Smooth muscle cell (in vitro differentiated cells): ENCODE data around the gene CEP135. TPM values are rescaled to one million over a fixed set of nuclear protein-coding genes. Genes with fewer than 3 reads are reported as not detected.

Experiments
- DNase-seq: peaks from one replicate; lab custom pipeline; 2025; ENCODE audit not compliant: unreplicated experiment; lab: John Stamatoyannopoulos, UW
- H2AFZ ChIP-seq: fragments of 200-600 bp; sonication (generic); 2 replicates; pipeline ENCODE4 v1.6.0; 2016; ENCODE audit warnings: antibody characterized with exemption, low read depth, mild to moderate bottlenecking
- H3F3A ChIP-seq: fragments of 200-600 bp; sonication (generic); 2 replicates; pipeline ENCODE4 v1.6.0; 2017; ENCODE audit warnings: antibody characterized with exemption, low read depth
- H3K27ac ChIP-seq: fragments of 200-600 bp; sonication (generic); 2 replicates; pipeline ENCODE4 v1.5.1; 2016; ENCODE audit warnings: low read depth, mild to moderate bottlenecking
- H3K27me3 ChIP-seq: fragments of 200-600 bp; sonication (generic); 2 replicates; pipeline ENCODE4 v1.6.1; 2016; ENCODE audit warnings: low read depth, mild to moderate bottlenecking
- H3K36me3 ChIP-seq: fragments of 200-600 bp; sonication (generic); 2 replicates; pipeline ENCODE4 v1.5.1; 2016; ENCODE audit warnings: low read depth
- H3K4me1 ChIP-seq: fragments of 200-600 bp; sonication (generic); 2 replicates; pipeline ENCODE4 v1.5.1; 2016; ENCODE audit warnings: low read depth
- H3K4me2 ChIP-seq: fragments of 200-600 bp; sonication (generic); 2 replicates; pipeline ENCODE4 v1.6.0; 2016; ENCODE audit warnings: mild to moderate bottlenecking
- H3K4me3 ChIP-seq: fragments of 200-600 bp; sonication (generic); 2 replicates; pipeline ENCODE4 v1.5.1; 2016; ENCODE audit warnings: mild to moderate bottlenecking
- H3K79me2 ChIP-seq: fragments of 200-600 bp; sonication (generic); 2 replicates; pipeline ENCODE4 v1.6.0; 2016; ENCODE audit warnings: low read depth, mild to moderate bottlenecking
- H3K9ac ChIP-seq: fragments of 200-600 bp; sonication (generic); 2 replicates; pipeline ENCODE4 v1.6.0; 2016; ENCODE audit warnings: low read depth
- H3K9me3 ChIP-seq: fragments of 200-600 bp; sonication (generic); replicated peaks from 2 replicates; pipeline ENCODE4 v1.5.1; 2016; ENCODE audit warnings: low read depth
- H4K20me1 ChIP-seq: fragments of 200-600 bp; sonication (generic); 2 replicates; pipeline ENCODE4 v1.6.0; 2016; ENCODE audit warnings: low read depth
- WGBS: methylation state at CpG from one replicate; pipeline ENCODE4 v1.1.7; 2016; ENCODE audit warnings: low lambda C conversion rate; 5-methylcytosine and 5-hydroxymethylcytosine counted together
- polyA plus RNA-seq: library from polyadenylated mRNA; unstranded; fragments of >200 nt; fragmentation: Nextera tagmentation; extraction: Ambion mirVana; gene quantifications from 2 replicates; pipeline ENCODE4 v1.2.1, GENCODE V29; 2016
- total RNA-seq: library from RNA; depleted of rRNA; stranded (reverse); fragments of >200 nt; gene quantifications from 2 replicates; pipeline ENCODE4 v1.2.3, GENCODE V29; 2014
- TF ChIP-seq, protein P1 (sequence below): fragments of 200-600 bp; sonication (generic); IDR thresholded peaks from 2 replicates; pipeline ENCODE4 v1.5.1; 2017; ENCODE audit warnings: borderline replicate concordance, mild to moderate bottlenecking, antibody characterized with exemption; ENCODE audit not compliant: insufficient read depth, poor library complexity, severe bottlenecking

CEP135 gene
- total and polyA plus RNA-seq, 2 experiments from 2014 or later, result 4.5 to 28.9 TPM

DNA sequence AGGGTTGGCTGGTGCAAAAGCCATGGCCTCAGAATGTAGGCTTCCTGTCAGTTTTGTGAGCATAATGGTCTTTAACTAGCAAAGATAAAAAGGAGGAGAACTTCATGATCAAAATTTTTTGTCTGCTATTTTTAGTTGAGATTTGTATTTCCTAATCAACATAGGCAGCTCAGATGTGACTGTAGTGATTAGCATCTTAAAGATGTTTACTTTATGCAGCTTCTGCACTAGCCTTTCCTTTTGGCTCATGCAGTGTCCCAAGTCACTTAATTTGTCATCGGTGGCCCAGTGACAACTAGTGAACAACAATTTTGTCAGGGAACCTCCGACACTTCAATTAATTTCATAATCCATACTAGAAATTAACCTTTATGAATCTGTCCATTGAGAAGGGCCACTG, 109.8 kb downstream of the CEP135 start:
- DNase-seq, result no peak
- Histone ChIP-seq H3K9ac (no peak overlapping the region), H3K36me3 (no peaks in the 10 kb centered on the region), H3K9me3 (no peaks in the 10 kb centered on the region), H3K79me2 (peaks cover 25% of the 10 kb centered on the region), H3K4me1 (peaks cover 9% of the 10 kb centered on the region), H3F3A (no peaks in the 10 kb centered on the region), H3K4me2 (no peak overlapping the region), H3K27ac (no peak overlapping the region), H2AFZ (no peak overlapping the region), H3K4me3 (no peak overlapping the region), H4K20me1 (no peaks in the 10 kb centered on the region), H3K27me3 (no peaks in the 10 kb centered on the region)
- 89% methylated on average over 2 of the region's 2 CpGs for WGBS
- TF ChIP-seq, protein P1, sequence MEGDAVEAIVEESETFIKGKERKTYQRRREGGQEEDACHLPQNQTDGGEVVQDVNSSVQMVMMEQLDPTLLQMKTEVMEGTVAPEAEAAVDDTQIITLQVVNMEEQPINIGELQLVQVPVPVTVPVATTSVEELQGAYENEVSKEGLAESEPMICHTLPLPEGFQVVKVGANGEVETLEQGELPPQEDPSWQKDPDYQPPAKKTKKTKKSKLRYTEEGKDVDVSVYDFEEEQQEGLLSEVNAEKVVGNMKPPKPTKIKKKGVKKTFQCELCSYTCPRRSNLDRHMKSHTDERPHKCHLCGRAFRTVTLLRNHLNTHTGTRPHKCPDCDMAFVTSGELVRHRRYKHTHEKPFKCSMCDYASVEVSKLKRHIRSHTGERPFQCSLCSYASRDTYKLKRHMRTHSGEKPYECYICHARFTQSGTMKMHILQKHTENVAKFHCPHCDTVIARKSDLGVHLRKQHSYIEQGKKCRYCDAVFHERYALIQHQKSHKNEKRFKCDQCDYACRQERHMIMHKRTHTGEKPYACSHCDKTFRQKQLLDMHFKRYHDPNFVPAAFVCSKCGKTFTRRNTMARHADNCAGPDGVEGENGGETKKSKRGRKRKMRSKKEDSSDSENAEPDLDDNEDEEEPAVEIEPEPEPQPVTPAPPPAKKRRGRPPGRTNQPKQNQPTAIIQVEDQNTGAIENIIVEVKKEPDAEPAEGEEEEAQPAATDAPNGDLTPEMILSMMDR, result no peak

DNA sequence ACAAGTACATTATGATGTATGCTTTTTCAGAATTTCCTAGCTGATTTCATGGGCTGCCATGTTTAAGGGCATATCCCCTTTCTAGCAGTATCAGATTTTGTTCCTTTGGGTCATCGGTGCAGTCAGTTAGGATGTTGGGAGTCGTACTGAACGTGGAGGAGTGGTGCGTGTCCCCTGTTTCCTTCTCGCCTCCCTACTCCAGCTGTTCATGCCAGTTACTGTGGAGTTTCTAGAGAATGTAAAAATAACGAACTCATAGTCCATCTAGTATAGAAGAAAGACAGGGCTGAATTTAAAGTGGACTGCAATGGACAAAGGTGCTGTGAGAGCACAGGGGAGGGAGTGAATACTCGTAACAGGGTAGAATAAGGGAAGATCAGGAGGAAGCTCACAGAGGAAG, 111.3 kb downstream of the CEP135 start:
- H3K27ac ChIP-seq, result no peak overlapping the region
- H2AFZ ChIP-seq, result no peak overlapping the region
- DNase-seq, result no peak
- H3K27me3 ChIP-seq, result no peaks in the 10 kb centered on the region
- H3K36me3 ChIP-seq, result no peaks in the 10 kb centered on the region
- no peaks in the 10 kb centered on the region for H3F3A ChIP-seq
- WGBS, result 95% methylated on average over 7 of the region's 7 CpGs
- H3K9ac ChIP-seq, result no peak overlapping the region
- peaks cover 17% of the 10 kb centered on the region for H3K79me2 ChIP-seq
- H3K4me1 ChIP-seq, result peaks cover 9% of the 10 kb centered on the region
- no peaks in the 10 kb centered on the region for H3K9me3 ChIP-seq
- H4K20me1 ChIP-seq, result no peaks in the 10 kb centered on the region
- no peak overlapping the region for H3K4me2 ChIP-seq
- TF ChIP-seq, protein P1, result no peak
- H3K4me3 ChIP-seq, result no peak overlapping the region

DNA sequence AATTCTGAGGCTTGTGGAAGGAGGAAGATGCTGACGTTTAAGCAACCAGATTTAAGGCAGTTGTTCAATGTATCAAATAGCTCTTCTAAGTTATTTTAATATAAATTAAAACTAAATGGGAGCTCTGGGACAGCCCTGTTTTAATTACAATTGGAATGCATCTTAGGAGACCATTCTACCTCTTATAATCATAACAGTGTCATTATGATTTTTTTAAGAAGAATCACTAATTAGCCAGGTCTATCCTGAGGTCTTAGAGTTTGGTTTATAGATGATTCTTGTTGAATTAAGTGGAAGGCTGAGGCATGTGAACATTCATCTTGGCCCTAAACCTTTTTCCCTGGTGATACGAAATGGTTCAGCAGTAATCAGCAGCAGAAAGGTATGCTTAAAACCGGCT, 113.4 kb downstream of the CEP135 start:
- H3K4me3 ChIP-seq, result no peak overlapping the region
- H3K79me2 ChIP-seq, result peaks cover 13% of the 10 kb centered on the region
- H3K4me1 ChIP-seq, result no peaks in the 10 kb centered on the region
- TF ChIP-seq, protein P1, result no peak
- no peak overlapping the region for H2AFZ ChIP-seq
- H3K4me2 ChIP-seq, result no peak overlapping the region
- H3K27ac ChIP-seq, result no peak overlapping the region
- H3K27me3 ChIP-seq, result no peaks in the 10 kb centered on the region
- DNase-seq, result no peak
- H3K36me3 ChIP-seq, result no peaks in the 10 kb centered on the region
- WGBS, result 91% methylated on average over 3 of the region's 3 CpGs
- no peaks in the 10 kb centered on the region for H4K20me1 ChIP-seq
- H3K9ac ChIP-seq, result no peak overlapping the region
- H3K9me3 ChIP-seq, result no peaks in the 10 kb centered on the region
- H3F3A ChIP-seq, result no peaks in the 10 kb centered on the region

DNA sequence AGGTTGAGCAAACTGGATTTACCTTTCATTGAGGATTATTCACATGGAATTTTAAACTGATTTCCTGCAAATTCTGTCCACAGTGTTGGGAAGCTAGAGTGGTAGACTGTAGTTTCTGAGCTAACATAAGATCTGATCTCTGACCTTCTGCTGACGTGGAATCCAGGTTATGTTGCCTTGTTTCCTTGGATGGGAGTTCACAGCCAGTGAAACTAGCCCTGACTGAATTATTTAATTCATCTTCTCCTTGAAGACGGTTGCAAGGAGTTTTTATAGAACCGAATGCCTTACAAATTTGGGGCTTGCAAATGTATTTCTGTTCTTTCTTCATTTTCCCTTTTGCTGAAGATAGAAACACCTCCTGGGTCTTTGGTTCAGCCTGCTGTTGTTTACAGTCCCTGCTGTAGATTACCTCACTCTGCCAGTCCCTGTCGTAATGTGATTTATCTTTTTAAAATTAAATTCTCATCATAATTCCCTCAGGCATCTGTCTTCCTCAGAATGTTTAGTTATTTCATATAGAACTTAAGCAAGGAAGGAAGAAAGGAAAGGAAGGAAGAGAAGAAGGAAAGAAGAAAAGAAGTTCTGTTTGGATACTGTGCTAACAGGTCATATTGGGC, 113.9 kb downstream of the CEP135 start:
- Histone ChIP-seq H3K27me3 (no peaks in the 10 kb centered on the region), H3K27ac (no peak overlapping the region), H3F3A (no peaks in the 10 kb centered on the region), H3K4me1 (no peaks in the 10 kb centered on the region), H3K9me3 (no peaks in the 10 kb centered on the region), H2AFZ (no peak overlapping the region), H3K4me3 (no peak overlapping the region), H3K79me2 (peaks cover 12% of the 10 kb centered on the region), H4K20me1 (no peaks in the 10 kb centered on the region), H3K36me3 (no peaks in the 10 kb centered on the region), H3K9ac (no peak overlapping the region), H3K4me2 (no peak overlapping the region)
- TF ChIP-seq, protein P1, result no peak
- WGBS, result 90% methylated on average over 4 of the region's 4 CpGs
- no peak for DNase-seq
